ENCODE data around the gene HOXA13. TPM values are rescaled to one million over a fixed set of nuclear protein-coding genes. Genes with fewer than 3 reads are reported as not detected.

HOXA13 gene
- total and polyA plus RNA-seq, 3 experiments from 2014 or later, result not detected

GRCh38 chr7:27202018-27202861, 2.3 kb upstream of the HOXA13 start:
- ChIA-PET CTCF (interaction anchor here (1.0 to 1.3 kb wide), 2 partner anchors 41 to 572 kb away, joined by 3 read pairs; no protein-coding TSS in a partner anchor), POLR2A (no interaction called here)
- H3K9me3 Mint-ChIP-seq, result peaks cover 0 to 14% (median 0%) of the 10 kb centered on the region in 5 donors
- peak overlapping the region in 2 of 8 donors; percentile 46 to 66 for H3K27ac Mint-ChIP-seq
- H3K27me3 Mint-ChIP-seq, result peaks cover 84 to 90% of the 10 kb centered on the region in 2 donors
- H3K36me3 ChIP-seq (ENCODE audit: insufficient read depth, low read length), result no peaks in the 10 kb centered on the region
- peaks cover 87% of the 10 kb centered on the region for H3K27me3 ChIP-seq (ENCODE audit: insufficient read depth, low read length, poor library complexity, severe bottlenecking)
- H3K4me1 Mint-ChIP-seq, result peaks cover 43 to 57% (median 53%) of the 10 kb centered on the region in 3 donors
- H3K9me3 ChIP-seq (ENCODE audit: low read length), result no peaks in the 10 kb centered on the region
- peaks cover 30% of the 10 kb centered on the region for H3K4me1 ChIP-seq (ENCODE audit: insufficient read depth, low read length)
- no peak for DNase-seq
- H3K27ac ChIP-seq (ENCODE audit: low read depth, low read length), result no peak overlapping the region
- no peaks in the 10 kb centered on the region for H3K36me3 Mint-ChIP-seq
- no peak overlapping the region for H3K4me3 ChIP-seq (ENCODE audit: low read length)
- peak overlapping the region in 5 of 7 donors; percentile 15 to 81 (median 75) for H3K4me3 Mint-ChIP-seq

GRCh38 chr7:27201580-27202017, 1.7 kb upstream of the HOXA13 start:
- POLR2A ChIA-PET, result no interaction called here
- peak overlapping the region; percentile 22 to 81 (median 63) for H3K4me3 Mint-ChIP-seq
- H3K4me3 ChIP-seq (ENCODE audit: low read length), result no peak overlapping the region

GRCh38 chr7:27200761-27201579, 1.1 kb upstream of the HOXA13 start:
- ChIA-PET CTCF (interaction anchor here (1.7 kb wide), 1 partner anchor 10 kb away, joined by 4 read pairs; no protein-coding TSS in a partner anchor), POLR2A (no interaction called here)
- no peak for DNase-seq
- Histone ChIP-seq H3K4me1 (ENCODE audit: insufficient read depth, low read length) (peaks cover 30% of the 10 kb centered on the region), H3K27me3 (ENCODE audit: insufficient read depth, low read length, poor library complexity, severe bottlenecking) (peaks cover 86% of the 10 kb centered on the region), H3K9me3 (ENCODE audit: low read length) (no peaks in the 10 kb centered on the region), H3K27ac (ENCODE audit: low read depth, low read length) (no peak overlapping the region), H3K36me3 (ENCODE audit: insufficient read depth, low read length) (no peaks in the 10 kb centered on the region), H3K4me3 (ENCODE audit: low read length) (no peak overlapping the region)
- H3K36me3 Mint-ChIP-seq, result no peaks in the 10 kb centered on the region
- peaks cover 83 to 90% of the 10 kb centered on the region in 2 donors for H3K27me3 Mint-ChIP-seq
- H3K4me3 Mint-ChIP-seq, result peak overlapping the region; percentile 63 to 81 (median 77)
- peak overlapping the region in 2 of 8 donors; percentile 44 to 46 for H3K27ac Mint-ChIP-seq
- peaks cover 42 to 57% (median 49%) of the 10 kb centered on the region in 3 donors for H3K4me1 Mint-ChIP-seq
- H3K9me3 Mint-ChIP-seq, result peaks cover 0 to 10% (median 0%) of the 10 kb centered on the region in 5 donors

More at GRCh38 chr7:27201580-27202017, 1.7 kb upstream of the HOXA13 start:
- H3K9me3 ChIP-seq (ENCODE audit: low read length), result no peaks in the 10 kb centered on the region
- peaks cover 0 to 13% (median 0%) of the 10 kb centered on the region in 5 donors for H3K9me3 Mint-ChIP-seq
- peaks cover 43 to 57% (median 53%) of the 10 kb centered on the region in 3 donors for H3K4me1 Mint-ChIP-seq
- no peaks in the 10 kb centered on the region for H3K36me3 Mint-ChIP-seq
- no peak overlapping the region for H3K27ac ChIP-seq (ENCODE audit: low read depth, low read length)
- no peak for DNase-seq
- no peaks in the 10 kb centered on the region for H3K36me3 ChIP-seq (ENCODE audit: insufficient read depth, low read length)
- CTCF ChIA-PET, result interaction anchor here (1.0 to 1.7 kb wide), 3 partner anchors 11 to 573 kb away, joined by 3 to 4 read pairs (median 3); no protein-coding TSS in a partner anchor
- peaks cover 85 to 90% of the 10 kb centered on the region in 2 donors for H3K27me3 Mint-ChIP-seq
- peaks cover 88% of the 10 kb centered on the region for H3K27me3 ChIP-seq (ENCODE audit: insufficient read depth, low read length, poor library complexity, severe bottlenecking)
- H3K27ac Mint-ChIP-seq, result peak overlapping the region in 2 of 8 donors; percentile 37 to 46
- H3K4me1 ChIP-seq (ENCODE audit: insufficient read depth, low read length), result peaks cover 30% of the 10 kb centered on the region

- Histone ChIP-seq H3K9me3 (ENCODE audit: low read length) (no peaks in the 10 kb centered on the region), H3K36me3 (ENCODE audit: insufficient read depth, low read length) (no peaks in the 10 kb centered on the region), H3K27ac (ENCODE audit: low read depth, low read length) (no peak overlapping the region), H3K27me3 (ENCODE audit: insufficient read depth, low read length, poor library complexity, severe bottlenecking) (peaks cover 83% of the 10 kb centered on the region), H3K4me3 (ENCODE audit: low read length) (no peak overlapping the region), H3K4me1 (ENCODE audit: insufficient read depth, low read length) (peaks cover 25% of the 10 kb centered on the region)
- CTCF ChIA-PET, result interaction anchor here (0.9 to 1.5 kb wide), 5 partner anchors 8 to 822 kb away, joined by 3 to 6 read pairs (median 3); partner anchors contain the start of gene HOXA10
- Mint-ChIP-seq H3K27ac (peak overlapping the region in 3 of 8 donors; percentile 40 to 71 (median 67)), H3K4me3 (peak overlapping the region in 6 of 7 donors; percentile 56 to 82 (median 66)), H3K36me3 (no peaks in the 10 kb centered on the region), H3K4me1 (peaks cover 33 to 42% (median 40%) of the 10 kb centered on the region in 3 donors), H3K27me3 (peaks cover 82 to 92% of the 10 kb centered on the region in 2 donors), H3K9me3 (peaks cover 0 to 10% (median 0%) of the 10 kb centered on the region in 5 donors)
- DNase-seq, result no peak
- POLR2A ChIA-PET, result interaction anchor here (0.7 kb wide), 1 partner anchor 647 kb away, joined by 3 read pairs; no protein-coding TSS in a partner anchor
Measured at GRCh38 chr7:27198871-27199801, 755 bp downstream of the HOXA13 start.

- no peaks in the 10 kb centered on the region for H3K36me3 Mint-ChIP-seq
- Histone ChIP-seq H3K9me3 (ENCODE audit: low read length) (no peaks in the 10 kb centered on the region), H3K36me3 (ENCODE audit: insufficient read depth, low read length) (no peaks in the 10 kb centered on the region), H3K27me3 (ENCODE audit: insufficient read depth, low read length, poor library complexity, severe bottlenecking) (peaks cover 83% of the 10 kb centered on the region), H3K4me1 (ENCODE audit: insufficient read depth, low read length) (peaks cover 27% of the 10 kb centered on the region), H3K4me3 (ENCODE audit: low read length) (no peak overlapping the region), H3K27ac (ENCODE audit: low read depth, low read length) (no peak overlapping the region)
- H3K27ac Mint-ChIP-seq, result peak overlapping the region in 4 of 8 donors; percentile 13 to 65 (median 42)
- peaks cover 33 to 46% (median 42%) of the 10 kb centered on the region in 3 donors for H3K4me1 Mint-ChIP-seq
- H3K27me3 Mint-ChIP-seq, result peaks cover 84 to 93% of the 10 kb centered on the region in 2 donors
- DNase-seq, result no peak
- CTCF ChIA-PET, result interaction anchor here (1.1 to 1.5 kb wide), 3 partner anchors 13 to 822 kb away, joined by 3 to 6 read pairs (median 4); partner anchors contain the start of gene HOXA10
- POLR2A ChIA-PET, result no interaction called here
- H3K9me3 Mint-ChIP-seq, result peaks cover 0 to 7% (median 0%) of the 10 kb centered on the region in 5 donors
- peak overlapping the region in 5 of 7 donors; percentile 20 to 66 (median 39) for H3K4me3 Mint-ChIP-seq
Measured at GRCh38 chr7:27198138-27198841, 1.6 kb downstream of the HOXA13 start.

GRCh38 chr7:27197137-27198042, 2.5 kb downstream of the HOXA13 start:
- Histone ChIP-seq H3K27ac (ENCODE audit: low read depth, low read length) (no peak overlapping the region), H3K9me3 (ENCODE audit: low read length) (no peaks in the 10 kb centered on the region), H3K36me3 (ENCODE audit: insufficient read depth, low read length) (no peaks in the 10 kb centered on the region), H3K4me3 (ENCODE audit: low read length) (no peak overlapping the region), H3K4me1 (ENCODE audit: insufficient read depth, low read length) (peaks cover 32% of the 10 kb centered on the region), H3K27me3 (ENCODE audit: insufficient read depth, low read length, poor library complexity, severe bottlenecking) (peaks cover 77% of the 10 kb centered on the region)
- Mint-ChIP-seq H3K4me1 (peaks cover 32 to 52% (median 41%) of the 10 kb centered on the region in 3 donors), H3K36me3 (no peaks in the 10 kb centered on the region), H3K27ac (no peak overlapping the region), H3K4me3 (peak overlapping the region in 1 of 7 donors; percentile 20), H3K27me3 (peaks cover 82 to 90% of the 10 kb centered on the region in 2 donors), H3K9me3 (peaks cover 0 to 7% (median 0%) of the 10 kb centered on the region in 5 donors)
- ChIA-PET CTCF (interaction anchor here (1.1 to 1.5 kb wide), 2 partner anchors 14 to 22 kb away, joined by 4 to 6 read pairs; partner anchors contain the start of gene HOXA10), POLR2A (no interaction called here)
- no peak for DNase-seq
